ENCODE results near the gene NDC1.

DNA sequence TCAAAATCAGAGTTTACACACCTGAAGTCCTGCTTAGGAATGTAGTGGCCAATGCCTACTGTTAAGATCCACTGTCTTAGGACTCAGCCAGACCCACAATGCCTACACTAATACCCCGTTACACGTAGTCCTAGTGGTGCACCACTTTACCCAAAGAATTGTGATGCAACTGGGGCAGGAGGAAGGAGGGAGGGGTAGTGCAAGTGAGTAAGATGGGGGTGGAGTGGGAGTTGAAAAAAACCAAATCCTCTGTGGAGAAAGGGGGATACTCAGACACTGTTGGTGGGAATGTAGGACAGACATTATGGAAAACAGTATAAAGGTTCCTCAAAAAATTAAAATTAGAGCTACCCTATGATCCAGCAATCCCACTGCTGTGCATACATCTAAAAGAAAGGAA is 118.6 kb downstream of the NDC1 start:
- TF ChIP-seq CTCF (IDR thresholded peaks at IDR 0.05; ENCODE audit: insufficient read depth, low read depth, low read length) (no peak), EZH2 (IDR thresholded peaks at IDR 0.05; ENCODE audit: insufficient read depth, low read length) (no peak)
